HEK293T (cell line): ENCODE results near the gene GATAD2A.
A peak's percentile ranks its signal among the peaks of the same experiment; 100 is the strongest.

Source experiments
- CTCF ChIA-PET: fragments of 350-600 bp; formaldehyde crosslinking; extraction: SDS; loops from one replicate; lab custom pipeline; 2021; ENCODE audit warnings: antibody characterized with exemption, inconsistent platforms; lab: Yijun Ruan, JAX
- POLR2A ChIA-PET: fragments of 350-600 bp; formaldehyde crosslinking; extraction: SDS; loops from one replicate; lab custom pipeline; 2020; ENCODE audit warnings: antibody characterized with exemption, inconsistent platforms; lab: Yijun Ruan, JAX
- DNase-seq: peaks from one replicate; pipeline ENCODE4 v3.0.0; 2012; ENCODE audit warnings: mixed read lengths; ENCODE audit errors: extremely low spot score
- ARNT ChIP-seq: fragments of 450-650 bp; IDR thresholded peaks from 2 replicates; pipeline ENCODE4 v1.6.1; 2017; ENCODE audit warnings: mild to moderate bottlenecking
- BHLHE40 ChIP-seq: fragments of 450-650 bp; IDR thresholded peaks from 2 replicates; pipeline ENCODE4 v1.6.1; 2016; ENCODE audit warnings: mild to moderate bottlenecking, moderate library complexity, borderline replicate concordance
- CTBP1 ChIP-seq: fragments of 450-650 bp; IDR thresholded peaks from 2 replicates; pipeline ENCODE4 v1.6.1; 2016; ENCODE audit warnings: borderline replicate concordance
- ELF4 ChIP-seq: fragments of 450-650 bp; IDR thresholded peaks from 2 replicates; pipeline ENCODE4 v1.6.1; 2017; ENCODE audit warnings: antibody characterized with exemption
- FOXA1 ChIP-seq: fragments of 450-650 bp; IDR thresholded peaks from 2 replicates; pipeline ENCODE4 v1.6.1; 2016; ENCODE audit warnings: mild to moderate bottlenecking
- FOXK2 ChIP-seq: fragments of 450-650 bp; IDR thresholded peaks from 2 replicates; pipeline ENCODE4 v1.6.1; 2016; ENCODE audit warnings: mild to moderate bottlenecking
- FOXM1 ChIP-seq: fragments of 450-650 bp; IDR thresholded peaks from 2 replicates; pipeline ENCODE4 v1.6.1; 2017; ENCODE audit warnings: mild to moderate bottlenecking, borderline replicate concordance
- HDGF ChIP-seq: fragments of 450-650 bp; IDR thresholded peaks from 2 replicates; pipeline ENCODE4 v1.6.1; 2017; ENCODE audit warnings: antibody characterized with exemption, borderline replicate concordance
- L3MBTL2 ChIP-seq: fragments of 450-650 bp; conservative IDR thresholded peaks from 2 replicates; pipeline ENCODE4 v1.6.1; 2016; ENCODE audit warnings: mild to moderate bottlenecking
- LEF1 ChIP-seq: fragments of 450-650 bp; IDR thresholded peaks from 2 replicates; pipeline ENCODE4 v1.6.1; 2017; ENCODE audit warnings: mild to moderate bottlenecking, borderline replicate concordance
- NFRKB ChIP-seq: fragments of 450-650 bp; IDR thresholded peaks from 2 replicates; pipeline ENCODE4 v1.6.1; 2016; ENCODE audit warnings: mild to moderate bottlenecking, moderate library complexity
- PKNOX1 ChIP-seq: fragments of 450-650 bp; IDR thresholded peaks from 2 replicates; pipeline ENCODE4 v1.6.1; 2016
- SP1 ChIP-seq: fragments of 450-650 bp; IDR thresholded peaks from 2 replicates; pipeline ENCODE4 v1.6.1; 2017
- SUZ12 ChIP-seq: fragments of 450-650 bp; IDR thresholded peaks from 2 replicates; pipeline ENCODE4 v1.6.1; 2016; ENCODE audit warnings: mild to moderate bottlenecking
- TARDBP ChIP-seq: fragments of 450-650 bp; IDR thresholded peaks from 2 replicates; pipeline ENCODE4 v1.6.1; 2016
- ZNF384 ChIP-seq: fragments of 450-650 bp; IDR thresholded peaks from 2 replicates; pipeline ENCODE4 v1.6.1; 2016

The GATAD2A gene

GRCh38 chr19:19520989-19521388, 115.5 kb downstream of the GATAD2A start:
- TF ChIP-seq LEF1 (no peak), SP1 (no peak), NFRKB (no peak), PKNOX1 (no peak), ELF4 (no peak), SUZ12 (no peak), CTBP1 (no peak), L3MBTL2 (no peak)
- CTCF ChIA-PET, result no interaction called here
- POLR2A ChIA-PET, result no interaction called here
- no peak for DNase-seq

- no peak for TF ChIP-seq BHLHE40
- no peak for TF ChIP-seq CTBP1
- TF ChIP-seq NFRKB, result no peak
- TF ChIP-seq L3MBTL2, result no peak
- no peak for TF ChIP-seq SUZ12
- TF ChIP-seq FOXM1, result no peak
- no peak for TF ChIP-seq ZNF384
- TF ChIP-seq TARDBP, result no peak
- TF ChIP-seq FOXA1, result no peak
- no peak for TF ChIP-seq LEF1
- TF ChIP-seq SP1, result no peak
- no peak for TF ChIP-seq PKNOX1
- TF ChIP-seq ELF4, result no peak
- no peak for TF ChIP-seq FOXK2
- TF ChIP-seq HDGF, result no peak
- no peak for TF ChIP-seq ARNT
- no peak for DNase-seq
- ChIA-PET POLR2A (no interaction called here), CTCF (no interaction called here)
Observed at GRCh38 chr19:19523177-19523576, 117.7 kb downstream of the GATAD2A start.

GRCh38 chr19:19524053-19524452, 118.6 kb downstream of the GATAD2A start:
- ChIA-PET CTCF (no interaction called here), POLR2A (no interaction called here)
- no peak for DNase-seq
- TF ChIP-seq SUZ12, result no peak
- TF ChIP-seq HDGF, result no peak

- no peak for TF ChIP-seq FOXA1
- peak; percentile 25; the same call in 1 of the 2 replicates for TF ChIP-seq PKNOX1
- POLR2A ChIA-PET, result no interaction called here
- CTCF ChIA-PET, result interaction anchor here (0.6 kb wide), 1 partner anchor 434 kb away, joined by 5 read pairs; no protein-coding TSS in a partner anchor
- DNase-seq, result no peak
Observed at GRCh38 chr19:19525611-19526380, 120.3 kb downstream of the GATAD2A start.

- TF ChIP-seq CTBP1, result no peak
- ChIA-PET POLR2A (interaction anchor here (1.2 kb wide), 1 partner anchor 11 kb away, joined by 5 read pairs; the partner anchor contains the start of gene NDUFA13), CTCF (no interaction called here)
- no peak for DNase-seq
Observed at GRCh38 chr19:19526581-19527370, 121.3 kb downstream of the GATAD2A start.

- CTCF ChIA-PET, result no interaction called here
- no peak for DNase-seq
- POLR2A ChIA-PET, result interaction anchor here (1.2 kb wide), 1 partner anchor 11 kb away, joined by 5 read pairs; the partner anchor contains the start of gene NDUFA13
- TF ChIP-seq TARDBP (no peak), FOXA1 (no peak)
Observed at GRCh38 chr19:19527371-19527656, 121.8 kb downstream of the GATAD2A start.
